Activated CD4-positive, CD25-positive, alpha-beta regulatory T cell treated with anti-CD3 and anti-CD28 coated beads, Interleukin-2, amount 50 U/mL, for 16 hours (primary cell): Measurements from ENCODE around the gene INSL3.

ENCODE experiments used
- DNase-seq: peaks from one replicate; pipeline ENCODE4 v3.0.0-alpha.2; 2020; ENCODE audit warnings: low read depth, low spot score

INSL3 gene

GRCh38 chr19:17821190-17821589 lies at the start of gene INSL3:
Gene INSL3 (minus strand): TSS chr19:17821519. CDS start chr19:17821506, 13 bp downstream.
- no peak for DNase-seq

- DNase-seq = no peak
Measured at GRCh38 chr19:17869114-17869608, 47.8 kb upstream of the INSL3 start.

- DNase-seq = no peak
Measured at GRCh38 chr19:17868669-17869068, 47.4 kb upstream of the INSL3 start.

GRCh38 chr19:17866964-17867486 lies 45.7 kb upstream of the INSL3 start:
- DNase-seq = no peak

- no peak for DNase-seq
Measured at GRCh38 chr19:17866312-17866963, 45.1 kb upstream of the INSL3 start.

- DNase-seq = no peak
Measured at GRCh38 chr19:17865364-17866311, 44.3 kb upstream of the INSL3 start.

- DNase-seq = no peak
Measured at GRCh38 chr19:17863520-17864182, 42.3 kb upstream of the INSL3 start.

GRCh38 chr19:17862711-17863519 lies 41.6 kb upstream of the INSL3 start:
- no peak for DNase-seq

GRCh38 chr19:17861542-17862402 lies 40.5 kb upstream of the INSL3 start:
- DNase-seq = no peak

- DNase-seq = no peak
Measured at GRCh38 chr19:17860993-17861360, 39.7 kb upstream of the INSL3 start.

GRCh38 chr19:17860331-17860992 lies 39.1 kb upstream of the INSL3 start:
- DNase-seq = no peak

GRCh38 chr19:17859533-17860330 lies 38.4 kb upstream of the INSL3 start, which contains the start of gene RPL18A:
Gene RPL18A (plus strand): TSS chr19:17859910. CDS start chr19:17859957, 47 bp downstream.
- peak; percentile 100 for DNase-seq

- DNase-seq = peak; percentile 84
Measured at GRCh38 chr19:17855280-17856152, 34.2 kb upstream of the INSL3 start.

- no peak for DNase-seq
Measured at GRCh38 chr19:17854061-17854460, 32.7 kb upstream of the INSL3 start.

- DNase-seq = no peak
Measured at GRCh38 chr19:17848595-17849292, 27.4 kb upstream of the INSL3 start.

- DNase-seq = peak; percentile 75
Measured at GRCh38 chr19:17847538-17848366, 26.4 kb upstream of the INSL3 start, which contains the start of gene JAK3. Gene JAK3 (minus strand): TSS chr19:17847982. CDS start chr19:17844417, 3,565 bp downstream.
